ENCODE measurements around the gene ARMC5.
"Not testable (repeated sequence)": the region's sequence is repeated elsewhere in the genome, so short reads cannot be mapped to it uniquely, and the experiment has no call there.

ARMC5 gene

GRCh38 chr16:31429796-31430195, 29.5 kb upstream of the ARMC5 start:
- TF ChIP-seq CTCF (IDR thresholded peaks at IDR 0.05; ENCODE audit: insufficient read depth, low read depth, low read length, missing control alignments), result no peak
- H3K4me3 ChIP-seq (ENCODE audit: low read depth, low read length), result no peak overlapping the region

GRCh38 chr16:31430380-31431052, 28.8 kb upstream of the ARMC5 start:
- TF ChIP-seq CTCF (IDR thresholded peaks at IDR 0.05; ENCODE audit: insufficient read depth, low read depth, low read length, missing control alignments), result no peak
- no peak for DNase-seq (ENCODE audit: low read depth)
- H3K4me3 ChIP-seq (ENCODE audit: low read depth, low read length), result no peak overlapping the region

More at GRCh38 chr16:31429796-31430195, 29.5 kb upstream of the ARMC5 start:
- DNase-seq (ENCODE audit: low read depth), result no peak

- TF ChIP-seq CTCF (IDR thresholded peaks at IDR 0.05; ENCODE audit: insufficient read depth, low read depth, low read length, missing control alignments), result no peak
- H3K4me3 ChIP-seq (ENCODE audit: low read depth, low read length), result no peak overlapping the region
- no peak for DNase-seq (ENCODE audit: low read depth)
Measured at GRCh38 chr16:31435341-31436220, 23.7 kb upstream of the ARMC5 start.

- DNase-seq (ENCODE audit: low read depth), result no peak
- no peak for TF ChIP-seq CTCF (IDR thresholded peaks at IDR 0.05; ENCODE audit: insufficient read depth, low read depth, low read length, missing control alignments)
- H3K4me3 ChIP-seq (ENCODE audit: low read depth, low read length), result no peak overlapping the region
Measured at GRCh38 chr16:31436221-31437045, 22.9 kb upstream of the ARMC5 start.

- no peak overlapping the region for H3K4me3 ChIP-seq (ENCODE audit: low read depth, low read length)
- TF ChIP-seq CTCF (IDR thresholded peaks at IDR 0.05; ENCODE audit: insufficient read depth, low read depth, low read length, missing control alignments), result no peak
- DNase-seq (ENCODE audit: low read depth), result no peak
Measured at GRCh38 chr16:31438414-31438813, 20.9 kb upstream of the ARMC5 start.

GRCh38 chr16:31439023-31439422, 20.3 kb upstream of the ARMC5 start:
- DNase-seq (ENCODE audit: low read depth); H3K4me3 ChIP-seq (ENCODE audit: low read depth, low read length): not testable (repeated sequence)

- no peak for DNase-seq (ENCODE audit: low read depth)
Measured at GRCh38 chr16:31439519-31439918, 19.8 kb upstream of the ARMC5 start.

More at GRCh38 chr16:31439519-31439918, 19.8 kb upstream of the ARMC5 start:
- TF ChIP-seq CTCF (IDR thresholded peaks at IDR 0.05; ENCODE audit: insufficient read depth, low read depth, low read length, missing control alignments), result no peak
- no peak overlapping the region for H3K4me3 ChIP-seq (ENCODE audit: low read depth, low read length)

Data from GM12865 (cell line).